ENCODE measurements around the gene PPP4R3C. TPM values are rescaled to one million over a fixed set of nuclear protein-coding genes. Genes with fewer than 3 reads are reported as not detected.

Gene PPP4R3C
- total RNA-seq (2021) = 1.2 and 1.5 TPM in 2 replicates
- Bru-seq, nascent RNA = percentile 32 among the genes with signal in this experiment
- percentile 54 among the genes with signal in this experiment for BruChase-seq, experiment 1, labeled RNA remaining after a 2-hour chase
- percentile 66 among the genes with signal in this experiment for BruChase-seq, experiment 2, labeled RNA remaining after a 6-hour chase
- long read RNA-seq, partial matches to known transcripts = 0 of 3 reads
- long read RNA-seq, other reads (novel, unspliced or antisense) = 0 of 3 reads

DNA sequence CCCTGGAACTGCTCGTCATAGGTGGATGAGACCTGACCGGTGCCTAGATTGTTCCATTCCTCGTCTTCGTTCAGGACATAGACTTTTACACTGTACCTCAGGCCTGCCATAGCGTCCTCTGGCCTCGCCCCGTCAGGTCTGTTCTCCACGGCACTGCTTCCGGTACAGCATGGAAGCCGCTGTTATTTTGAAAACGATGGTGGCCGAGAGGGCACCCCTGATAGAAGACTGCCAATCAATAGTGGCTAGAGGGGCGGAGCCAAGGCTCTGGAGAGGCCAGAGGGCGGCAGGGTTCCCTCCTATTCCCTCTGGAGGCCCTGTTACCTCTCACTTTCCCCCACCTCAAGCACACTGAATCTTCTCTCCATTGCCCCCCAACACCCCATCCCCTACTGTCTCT, at the start of gene PPP4R3C:
PPP4R3C (minus strand) TSS at position 155 of the 400 bp plus-strand sequence; CDS start at position 110, 45 bp downstream.
- Histone ChIP-seq H3F3A (ENCODE audit: insufficient read depth, low read depth) (no peaks in the 10 kb centered on the region), H2AFZ (no peak within 1 kb of the TSS), H3K27ac (no peak within 1 kb of the TSS), H3K79me2 (ENCODE audit: low read depth) (no peaks in the 10 kb centered on the region), H4K20me1 (ENCODE audit: insufficient read depth) (no peaks in the 10 kb centered on the region), H3K4me3 (no peak within 1 kb of the TSS), H3K4me2 (no peak within 1 kb of the TSS), H3K9me3 (ENCODE audit: insufficient read depth, low read depth) (no peaks in the 10 kb centered on the region), H3K4me1 (replicated peaks; ENCODE audit: insufficient read depth) (no peaks in the 10 kb centered on the region), H3K9me2 (ENCODE audit: insufficient read depth) (no peaks in the 10 kb centered on the region), H3K36me3 (ENCODE audit: low read depth) (no peaks in the 10 kb centered on the region), H3K27me3 (ENCODE audit: insufficient read depth, low read depth) (no peaks in the 10 kb centered on the region)
- BruUV-seq (replicated peaks) = no TSS peak
- peak in 1 of 2 experiments; percentile 24 for DNase-seq
- POLR2A ChIA-PET (ENCODE audit: unreplicated experiment) = no interaction called here
- CTCF ChIA-PET = no interaction called here
- intact Hi-C loops (cut with micrococcal nuclease; ENCODE audit: unreplicated experiment) = no loop called here
- TF ChIP-seq EZH2 (IDR thresholded peaks at IDR 0.05; ENCODE audit: low read depth) (no peak), CTCF (conservative IDR thresholded peaks at IDR 0.05) (no peak)

DNA sequence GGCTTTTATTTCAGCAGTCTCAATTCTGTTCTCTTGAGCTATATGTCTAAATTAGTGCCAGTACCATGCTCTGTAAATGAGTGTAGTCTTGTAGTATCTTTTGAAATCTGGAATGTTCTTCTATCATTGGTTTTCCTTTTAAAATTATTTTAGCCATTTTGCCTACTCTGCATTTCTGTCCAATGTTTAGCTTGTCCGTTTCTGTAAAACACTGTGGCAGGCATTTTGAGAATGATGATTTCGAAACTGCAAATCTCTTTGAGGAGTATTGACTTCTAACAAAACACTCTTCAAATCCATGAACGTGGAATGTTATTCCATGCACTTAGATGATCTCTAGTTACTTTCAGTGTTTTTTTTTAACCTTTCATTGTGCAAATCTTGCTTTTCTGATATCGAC, 28.3 kb upstream of the PPP4R3C start:
- Histone ChIP-seq H2AFZ (no peak overlapping the region), H3K4me2 (no peak overlapping the region), H3F3A (ENCODE audit: insufficient read depth, low read depth) (no peaks in the 10 kb centered on the region), H3K4me3 (no peak overlapping the region), H3K79me2 (ENCODE audit: low read depth) (no peaks in the 10 kb centered on the region), H3K9me2 (ENCODE audit: insufficient read depth) (no peaks in the 10 kb centered on the region), H4K20me1 (ENCODE audit: insufficient read depth) (no peaks in the 10 kb centered on the region), H3K36me3 (ENCODE audit: low read depth) (no peaks in the 10 kb centered on the region), H3K27me3 (ENCODE audit: insufficient read depth, low read depth) (no peaks in the 10 kb centered on the region), H3K4me1 (replicated peaks; ENCODE audit: insufficient read depth) (no peaks in the 10 kb centered on the region), H3K9me3 (ENCODE audit: insufficient read depth, low read depth) (no peaks in the 10 kb centered on the region), H3K27ac (no peak overlapping the region)
- intact Hi-C loops (cut with micrococcal nuclease; ENCODE audit: unreplicated experiment) = no loop called here
- BruUV-seq (replicated peaks) = no TSS peak
- TF ChIP-seq CTCF (conservative IDR thresholded peaks at IDR 0.05) (no peak), EZH2 (IDR thresholded peaks at IDR 0.05; ENCODE audit: low read depth) (no peak)
- POLR2A ChIA-PET (ENCODE audit: unreplicated experiment) = no interaction called here
- DNase-seq = no peak
- CTCF ChIA-PET = no interaction called here

- Histone ChIP-seq H3F3A (ENCODE audit: insufficient read depth, low read depth) (no peaks in the 10 kb centered on the region), H3K4me1 (replicated peaks; ENCODE audit: insufficient read depth) (no peaks in the 10 kb centered on the region), H2AFZ (no peak overlapping the region), H3K4me2 (no peak overlapping the region), H3K9me2 (ENCODE audit: insufficient read depth) (no peaks in the 10 kb centered on the region), H3K4me3 (no peak overlapping the region), H3K79me2 (ENCODE audit: low read depth) (no peaks in the 10 kb centered on the region), H3K9me3 (ENCODE audit: insufficient read depth, low read depth) (no peaks in the 10 kb centered on the region), H3K27ac (no peak overlapping the region), H4K20me1 (ENCODE audit: insufficient read depth) (no peaks in the 10 kb centered on the region), H3K36me3 (ENCODE audit: low read depth) (no peaks in the 10 kb centered on the region), H3K27me3 (ENCODE audit: insufficient read depth, low read depth) (no peaks in the 10 kb centered on the region)
- CTCF ChIA-PET = no interaction called here
- BruUV-seq (replicated peaks) = no TSS peak
- TF ChIP-seq CTCF (conservative IDR thresholded peaks at IDR 0.05) (no peak), EZH2 (IDR thresholded peaks at IDR 0.05; ENCODE audit: low read depth) (no peak)
- DNase-seq = no peak
- POLR2A ChIA-PET (ENCODE audit: unreplicated experiment) = no interaction called here
- intact Hi-C loops (cut with micrococcal nuclease; ENCODE audit: unreplicated experiment) = no loop called here
These were observed 2.9 kb upstream of the PPP4R3C start for GRCh38 chrX:27466051-27466450.
